OCI-LY7 (cell line): ENCODE results near the gene PDCD2L.

Experiments used
- CTCF ChIP-seq: fragments of 200-600 bp; sonication (generic); conservative IDR thresholded peaks from 2 replicates; pipeline ENCODE4 v1.5.1; 2014; ENCODE audit warnings: mild to moderate bottlenecking, antibody characterized with exemption, low read length, moderate library complexity, mixed read lengths
- EZH2phosphoT487 ChIP-seq: fragments of 200-600 bp; sonication (generic); IDR thresholded peaks from 2 replicates; pipeline ENCODE4 v1.6.1; 2018; ENCODE audit warnings: low read depth, borderline replicate concordance, mild to moderate bottlenecking, mixed run types, antibody characterized with exemption, low read length, moderate library complexity, mixed read lengths

- TF ChIP-seq CTCF (no peak), EZH2phosphoT487 (no peak)
Measured at GRCh38 chr19:34454091-34454490, 49.9 kb downstream of the PDCD2L start.
